Body of pancreas (tissue), 4 donors: ENCODE measurements around the gene SSC5D. TPM values are rescaled to one million over a fixed set of nuclear protein-coding genes. Genes with fewer than 3 reads are reported as not detected.

ENCODE experiments used
- ATAC-seq: fragments of 150-250 bp; one replicate; pipeline ENCODE4 v1.9.1; 2016
- DNase-seq, 4 donors: peaks; one replicate each; pipeline ENCODE4 v3.0.0-alpha.2; 2019
- H3K27ac ChIP-seq, 4 donors: fragments of 200-600 bp; sonication (generic); 1 replicate in 3 of 4; 2 replicates in 1 of 4; pipeline versions ENCODE4 v1.5.1 to v1.6.1; 2016 to 2019; ENCODE audit warnings: mild to moderate bottlenecking in 1 of 4, mixed read lengths in 1 of 4, moderate library complexity in 1 of 4
- H3K27me3 ChIP-seq, 2 donors: fragments of 200-600 bp; sonication (generic); one replicate each; pipeline ENCODE4 v1.6.0; 2016; ENCODE audit warnings: mild to moderate bottlenecking in 1 of 2
- H3K36me3 ChIP-seq, 2 donors: fragments of 200-600 bp; sonication (generic); replicated peaks in 1 of 2; 2 replicates each; pipeline ENCODE4 v1.5.1; 2016; ENCODE audit warnings: low read depth in 2 of 2; ENCODE audit not compliant: insufficient read depth in 1 of 2
- H3K4me1 ChIP-seq: fragments of 200-600 bp; sonication (generic); one replicate; pipeline ENCODE4 v1.6.0; 2016
- H3K4me3 ChIP-seq, 2 donors: fragments of 200-600 bp; sonication (generic); 1 replicate in 1 of 2; 2 replicates in 1 of 2; pipeline ENCODE4 v1.5.1; 2016 to 2019
- H3K9me3 ChIP-seq, 3 donors: fragments of 200-600 bp; sonication (generic); 1 replicate in 2 of 3; 2 replicates in 1 of 3; pipeline ENCODE4 v1.5.1; 2016
- CTCF ChIP-seq, 7 experiments: fragments of 450-650 bp in 4 of 7; fragments of 200-600 bp in 3 of 7; sonication (generic) in 3 of 7; IDR thresholded peaks; one replicate each; pipeline ENCODE4 v1.5.1; 2016 to 2019; ENCODE audit warnings: antibody characterized with exemption in 7 of 7
- POLR2A ChIP-seq, 3 donors: fragments of 450-650 bp; IDR thresholded peaks; one replicate each; pipeline ENCODE4 v1.6.1; 2016; ENCODE audit warnings: antibody characterized with exemption in 3 of 3, mild to moderate bottlenecking in 2 of 3
- WGBS, 2 donors: methylation state at CpG; one replicate each; pipeline ENCODE4 v1.1.5; 2017; 5-methylcytosine and 5-hydroxymethylcytosine counted together
- intact Hi-C: fragments of 100-400 bp; cut with DNase I; formaldehyde crosslinking; loops from one replicate; pipeline ENCODE4 v1.15.1; 2023
- total RNA-seq, 2 donors: library from RNA; depleted of rRNA; stranded (reverse); fragments of >200 nt; gene quantifications; one replicate each; pipeline ENCODE4 v1.1.0, GENCODE V29; 2016

SSC5D gene
- total RNA-seq, 2 donors from 2014 or later = 2.6 to 3.3 TPM

- Histone ChIP-seq H3K4me1 (peaks cover 64% of the 10 kb centered on the region), H3K9me3 (no peaks in the 10 kb centered on the region), H3K27ac (no peak overlapping the region), H3K36me3 (no peaks in the 10 kb centered on the region), H3K4me3 (no peak overlapping the region), H3K27me3 (no peaks in the 10 kb centered on the region)
- no peak for TF ChIP-seq POLR2A (IDR thresholded peaks at IDR 0.05)
- TF ChIP-seq CTCF (IDR thresholded peaks at IDR 0.05) = no peak
- DNase-seq (no peak), ATAC-seq (no peak)
- intact Hi-C loops = no loop called here
- WGBS, 2 donors = 93% methylated on average over 26 to 45 of the region's 52 CpGs
Measured at GRCh38 chr19:55481148-55481793, 7.0 kb upstream of the SSC5D start.

DNA sequence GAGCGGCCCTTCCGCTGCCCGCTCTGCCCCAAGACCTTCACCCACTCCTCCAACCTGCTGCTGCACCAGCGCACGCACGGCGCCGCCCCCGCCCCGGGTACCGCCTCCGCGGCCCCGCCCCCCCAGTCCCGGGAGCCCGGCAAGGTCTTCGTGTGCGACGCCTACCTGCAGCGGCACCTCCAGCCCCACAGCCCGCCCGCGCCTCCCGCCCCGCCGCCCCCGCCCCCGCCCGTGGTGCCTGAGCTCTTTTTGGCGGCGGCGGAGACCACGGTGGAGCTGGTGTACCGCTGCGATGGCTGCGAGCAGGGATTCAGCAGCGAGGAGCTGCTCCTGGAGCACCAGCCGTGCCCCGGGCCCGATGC is 6.5 kb upstream of the SSC5D start:
- no peak for TF ChIP-seq POLR2A (IDR thresholded peaks at IDR 0.05)
- no peak for TF ChIP-seq CTCF (IDR thresholded peaks at IDR 0.05)
- Histone ChIP-seq H3K9me3 (no peaks in the 10 kb centered on the region), H3K27ac (no peak overlapping the region), H3K36me3 (no peaks in the 10 kb centered on the region), H3K4me1 (peaks cover 69% of the 10 kb centered on the region), H3K27me3 (no peaks in the 10 kb centered on the region), H3K4me3 (no peak overlapping the region)
- ATAC-seq = no peak
- intact Hi-C loops = no loop called here
- no peak for DNase-seq
- 79 to 80% methylated on average over 1 to 25 of the region's 40 CpGs for WGBS, 2 donors

- intact Hi-C loops = no loop called here
- H3K36me3 ChIP-seq = no peaks in the 10 kb centered on the region
- 89 to 100% methylated on average over 6 to 48 of the region's 83 CpGs for WGBS, 2 donors
- H3K4me3 ChIP-seq = no peak overlapping the region
- TF ChIP-seq POLR2A (IDR thresholded peaks at IDR 0.05) (no peak), CTCF (IDR thresholded peaks at IDR 0.05) (no peak)
- ATAC-seq = no peak
- no peaks in the 10 kb centered on the region for H3K27me3 ChIP-seq
- no peak for DNase-seq
- H3K9me3 ChIP-seq = no peaks in the 10 kb centered on the region
- peaks cover 70% of the 10 kb centered on the region for H3K4me1 ChIP-seq
- H3K27ac ChIP-seq = no peak overlapping the region
Measured at GRCh38 chr19:55482156-55482961, 5.9 kb upstream of the SSC5D start.

DNA sequence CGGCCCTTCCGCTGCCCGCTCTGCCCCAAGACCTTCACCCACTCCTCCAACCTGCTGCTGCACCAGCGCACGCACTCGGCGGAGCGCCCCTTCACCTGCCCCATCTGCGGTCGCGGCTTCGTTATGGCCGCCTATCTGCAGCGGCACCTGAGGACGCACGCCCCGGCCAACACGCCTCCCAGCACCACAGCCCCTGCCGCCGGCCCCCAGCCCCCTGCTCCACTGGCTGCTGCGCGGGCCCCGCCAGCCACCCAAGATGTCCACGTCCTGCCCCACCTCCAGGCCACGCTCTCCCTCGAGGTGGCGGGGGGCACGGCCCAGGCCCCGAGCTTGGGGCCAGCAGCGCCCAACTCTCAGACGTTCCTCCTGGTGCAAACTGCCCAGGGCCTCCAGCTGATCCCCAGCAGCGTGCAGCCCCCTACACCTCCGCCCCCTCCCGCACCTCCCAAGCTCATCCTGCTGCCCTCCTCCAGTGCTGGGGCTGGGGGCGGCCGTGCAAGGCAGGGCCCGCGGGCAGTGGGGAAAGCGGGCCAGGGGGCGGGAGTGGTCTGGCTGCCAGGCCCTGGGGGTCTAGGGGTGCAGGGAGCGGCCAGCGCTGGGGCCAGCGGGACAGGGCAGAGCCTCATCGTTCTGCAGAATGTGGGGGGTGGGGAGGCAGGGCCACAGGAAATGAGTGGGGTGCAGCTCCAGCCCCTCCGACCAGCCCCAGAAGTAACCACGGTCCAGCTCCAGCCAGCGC is 5.1 kb upstream of the SSC5D start:
- WGBS, 2 donors = 90 to 93% methylated on average over 34 to 45 of the region's 47 CpGs
- intact Hi-C loops = no loop called here
- TF ChIP-seq POLR2A (IDR thresholded peaks at IDR 0.05) = no peak
- TF ChIP-seq CTCF (IDR thresholded peaks at IDR 0.05) = no peak
- peaks cover 69% of the 10 kb centered on the region for H3K4me1 ChIP-seq
- H3K27me3 ChIP-seq = no peaks in the 10 kb centered on the region
- no peaks in the 10 kb centered on the region for H3K36me3 ChIP-seq
- H3K27ac ChIP-seq = no peak overlapping the region
- ATAC-seq (no peak), DNase-seq (no peak)
- no peak overlapping the region for H3K4me3 ChIP-seq
- H3K9me3 ChIP-seq = no peaks in the 10 kb centered on the region
